KG1 (cell line): ENCODE results near the gene SMIM44.
"Not testable (repeated sequence)": the region's sequence is repeated elsewhere in the genome, so short reads cannot be mapped to it uniquely, and the experiment has no call there.

Source experiments
- DNase-seq: peaks from one replicate; lab custom pipeline; 2025; lab: John Stamatoyannopoulos, UW

SMIM44 gene

DNA sequence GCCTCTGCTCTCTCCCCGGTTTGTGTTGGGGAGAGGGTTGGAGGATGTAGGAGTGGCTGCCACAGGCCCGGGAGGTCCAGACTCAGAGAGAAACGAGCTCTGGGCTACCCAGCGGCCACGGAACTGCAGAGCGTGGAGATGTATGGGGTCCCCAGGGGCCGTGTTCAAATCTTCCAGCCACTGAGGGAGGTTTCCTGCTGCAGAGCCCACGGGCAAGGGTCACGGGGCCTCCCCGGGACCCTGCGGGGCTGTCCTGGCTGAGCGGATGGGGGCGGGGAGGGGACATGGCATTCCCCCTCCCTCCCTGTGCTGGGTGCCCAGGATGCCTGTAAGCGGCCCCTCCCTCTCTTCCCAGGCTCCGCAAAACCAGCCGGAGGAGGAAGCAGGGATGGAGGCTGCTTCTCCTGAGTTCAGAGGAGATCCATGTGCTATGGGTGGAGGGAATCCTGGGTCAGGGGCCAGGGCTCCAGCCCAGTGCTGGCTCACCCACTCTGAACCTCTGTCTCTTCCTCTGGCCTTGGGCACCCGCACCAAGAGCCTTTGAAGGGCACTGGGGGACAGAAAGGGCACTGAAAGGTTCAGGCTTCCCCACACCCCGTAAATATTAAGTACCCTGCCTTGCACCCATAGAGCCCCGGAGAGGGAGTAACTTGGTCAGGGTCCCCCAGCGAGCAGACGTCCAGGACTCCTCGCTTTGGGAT is 25.6 kb downstream of the SMIM44 start:
- no peak for DNase-seq

DNA sequence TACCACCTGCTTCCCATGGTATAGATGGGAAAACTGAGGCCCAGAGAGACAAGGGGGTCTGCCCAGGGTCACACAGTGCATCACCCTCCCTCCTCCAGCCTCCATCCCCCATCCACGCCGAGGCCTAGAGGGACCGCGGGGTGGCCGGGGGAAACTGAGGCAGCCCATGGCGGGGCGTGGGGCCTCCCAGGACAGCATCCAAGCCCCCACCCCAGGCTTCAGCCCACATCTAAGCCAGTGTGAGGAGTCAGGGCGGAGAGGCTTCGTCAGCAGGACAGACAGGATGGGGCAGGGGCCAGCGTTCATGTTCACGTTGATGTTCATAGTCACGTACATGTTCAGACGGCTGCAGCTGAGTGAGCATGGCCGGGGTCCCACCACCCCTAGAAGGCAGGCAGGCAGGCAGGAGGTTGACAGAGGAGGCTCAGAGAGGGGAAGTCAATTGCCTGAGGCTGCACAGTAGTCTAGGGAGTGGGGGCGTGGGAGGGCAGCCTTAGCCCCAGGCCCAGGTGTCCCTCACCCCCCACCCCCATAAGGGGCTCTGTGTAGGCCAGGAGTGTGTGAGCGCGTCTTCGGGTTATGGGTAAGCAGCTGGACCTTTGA is 26.2 kb downstream of the SMIM44 start:
- DNase-seq = no peak

DNA sequence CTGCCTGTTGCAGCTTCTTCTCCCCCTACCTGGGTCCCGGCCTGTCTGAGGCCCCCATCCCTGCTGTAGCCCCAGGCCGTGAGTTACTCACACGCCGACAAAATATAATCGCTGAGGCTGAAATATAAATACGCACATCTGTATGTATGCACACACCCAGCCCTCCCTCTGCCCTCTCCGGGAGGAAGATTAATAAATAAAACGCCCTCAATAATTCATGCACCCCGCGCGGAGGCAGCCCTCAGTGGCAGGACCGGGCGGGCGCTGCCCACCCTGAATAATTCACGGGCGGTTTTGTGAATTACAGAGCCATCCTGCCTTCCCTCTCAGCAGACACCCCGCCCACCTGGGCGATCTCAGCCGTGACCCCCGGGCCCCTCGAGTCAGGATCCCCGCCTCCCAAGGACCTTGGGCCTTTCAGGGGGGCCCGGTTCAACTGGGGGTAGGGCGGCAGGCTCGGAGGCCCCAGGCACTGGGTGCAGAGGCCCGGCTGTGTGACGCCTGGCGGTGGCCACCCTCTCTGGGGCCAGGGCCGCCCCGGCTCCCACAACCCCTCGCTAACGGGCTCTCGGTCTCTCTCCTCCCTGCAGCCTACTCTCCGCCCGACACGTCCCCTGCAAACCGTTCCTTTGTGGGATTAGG is 27.2 kb downstream of the SMIM44 start:
- DNase-seq = no peak

DNA sequence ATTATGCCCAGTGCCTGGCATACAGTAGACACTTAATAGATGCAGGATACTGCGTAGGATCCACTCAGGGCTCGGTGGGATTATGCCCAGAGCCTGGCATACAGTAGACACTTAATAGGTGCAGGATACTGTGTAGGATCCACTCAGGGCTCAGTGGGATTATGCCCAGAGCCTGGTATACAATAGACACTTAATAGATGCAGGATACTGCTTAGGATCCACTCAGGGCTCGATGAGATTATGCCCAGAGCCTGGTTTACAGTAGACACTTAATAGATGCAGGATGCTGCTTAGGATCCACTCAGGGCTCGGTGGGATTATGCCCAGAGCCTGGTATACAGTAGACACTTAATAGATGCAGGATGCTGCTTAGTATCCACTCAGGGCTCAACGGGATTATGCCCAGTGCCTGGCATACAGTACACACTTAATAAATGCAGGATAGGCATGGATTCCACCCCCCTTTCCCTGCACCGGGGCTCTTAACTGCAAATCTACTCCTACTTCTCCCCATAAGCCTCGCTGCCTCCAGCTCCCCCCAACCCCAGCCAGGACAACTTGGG is 27.8 kb downstream of the SMIM44 start:
- no peak for DNase-seq

DNA sequence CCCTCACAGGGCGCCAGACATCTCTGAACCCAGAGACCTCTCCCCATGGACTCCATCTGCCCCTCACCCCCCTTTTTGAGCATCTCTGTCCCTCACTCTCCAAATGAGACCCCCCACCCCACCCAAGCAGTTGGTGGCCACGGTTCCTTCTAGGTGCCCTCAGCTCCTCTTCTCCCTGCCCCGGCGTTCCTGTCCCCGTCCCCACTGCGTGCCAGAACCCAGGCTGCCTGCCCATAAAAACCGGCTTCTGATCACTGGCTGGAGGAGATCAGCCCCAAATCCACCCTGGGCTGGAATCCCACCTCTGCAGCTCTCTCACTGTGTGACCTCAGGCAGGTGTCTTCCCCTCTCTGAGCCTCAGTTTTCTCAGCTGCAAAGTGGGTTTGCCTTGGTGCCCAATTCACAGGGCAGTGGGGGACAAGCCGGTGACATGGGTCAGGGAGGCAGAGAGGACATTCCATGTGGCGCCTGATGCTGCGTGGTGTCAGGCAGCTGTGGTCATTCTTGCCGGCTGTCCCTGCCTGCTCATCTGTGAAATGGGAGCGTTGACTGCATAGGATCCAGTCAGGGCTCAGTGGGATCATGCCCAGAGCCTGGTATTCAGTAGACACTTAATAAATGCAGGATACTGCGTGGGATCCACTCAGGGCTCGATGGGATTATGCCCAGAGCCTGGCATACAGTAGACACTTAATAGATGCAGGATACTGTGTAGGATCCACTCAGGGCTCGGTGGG is 28.4 kb downstream of the SMIM44 start:
- no peak for DNase-seq

DNA sequence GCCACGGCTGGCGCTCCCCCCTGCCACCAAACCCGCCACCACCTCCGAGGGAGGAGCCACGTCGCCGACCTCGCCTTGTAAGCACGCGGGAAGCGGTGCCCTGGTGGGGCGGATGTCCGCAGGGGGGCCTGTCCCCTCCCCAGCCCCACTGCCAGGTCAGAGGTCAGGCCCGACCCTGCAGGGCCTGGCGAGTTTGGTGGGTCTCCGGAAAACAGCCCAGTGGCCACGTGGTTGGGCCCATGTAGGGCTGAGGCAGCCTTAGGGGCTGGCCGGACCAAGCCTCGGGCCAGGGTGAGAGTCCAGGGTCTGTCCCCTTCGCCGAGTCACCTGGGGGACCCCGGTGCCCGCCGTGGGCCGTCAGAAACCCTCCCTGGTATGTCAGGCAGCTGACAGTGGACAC is 29.4 kb downstream of the SMIM44 start:
- no peak for DNase-seq

DNA sequence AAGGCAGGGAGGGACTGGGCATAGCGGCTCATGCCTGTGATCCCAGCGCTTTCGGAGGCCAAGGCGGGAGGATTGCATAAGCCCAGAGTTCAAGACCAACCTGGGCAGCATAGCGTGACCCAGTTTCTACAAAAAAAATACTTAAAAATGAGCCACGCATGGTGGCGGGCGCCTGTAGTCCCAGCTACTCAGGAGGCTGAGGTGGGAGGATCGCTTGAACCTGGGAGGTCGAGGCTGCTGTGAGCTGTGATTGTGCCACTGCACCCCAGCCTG is 30.4 kb downstream of the SMIM44 start:
- not testable (repeated sequence) for DNase-seq

DNA sequence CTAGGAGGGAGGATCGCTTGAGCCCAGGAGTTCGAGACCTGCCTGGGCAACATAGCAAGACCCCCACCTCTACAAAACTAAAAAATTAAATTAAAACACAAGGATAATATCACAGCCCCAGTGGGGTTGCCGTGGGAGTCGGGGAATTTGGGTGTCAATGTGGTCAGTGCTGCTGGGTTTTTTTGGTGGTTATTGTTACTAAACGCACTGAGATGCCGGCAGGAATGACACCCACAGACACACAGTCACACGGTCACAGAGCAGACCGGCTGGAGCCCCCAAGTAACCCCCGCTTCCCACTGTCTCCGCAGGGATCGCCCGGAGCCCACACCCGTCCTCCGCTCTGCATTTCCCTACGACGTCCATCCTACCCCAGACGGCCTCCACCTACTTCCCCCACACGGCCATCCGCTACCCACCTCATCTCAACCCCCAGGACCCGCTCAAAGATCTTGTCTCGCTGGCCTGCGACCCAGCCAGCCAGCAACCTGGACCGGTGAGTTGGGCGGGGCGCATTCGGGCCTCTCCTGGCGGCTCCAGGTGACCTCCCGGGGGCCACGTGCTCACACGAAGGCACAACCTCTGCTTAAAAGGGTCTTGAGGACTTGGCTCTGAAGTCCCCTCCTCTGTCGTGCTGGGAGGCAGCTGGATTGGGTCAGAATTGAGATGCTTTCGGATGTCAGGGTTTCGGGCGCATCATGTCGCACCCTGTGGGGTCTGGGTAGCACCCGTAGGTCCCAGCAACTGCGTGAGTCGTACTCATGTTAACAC is 30.9 kb downstream of the SMIM44 start:
- no peak for DNase-seq

DNA sequence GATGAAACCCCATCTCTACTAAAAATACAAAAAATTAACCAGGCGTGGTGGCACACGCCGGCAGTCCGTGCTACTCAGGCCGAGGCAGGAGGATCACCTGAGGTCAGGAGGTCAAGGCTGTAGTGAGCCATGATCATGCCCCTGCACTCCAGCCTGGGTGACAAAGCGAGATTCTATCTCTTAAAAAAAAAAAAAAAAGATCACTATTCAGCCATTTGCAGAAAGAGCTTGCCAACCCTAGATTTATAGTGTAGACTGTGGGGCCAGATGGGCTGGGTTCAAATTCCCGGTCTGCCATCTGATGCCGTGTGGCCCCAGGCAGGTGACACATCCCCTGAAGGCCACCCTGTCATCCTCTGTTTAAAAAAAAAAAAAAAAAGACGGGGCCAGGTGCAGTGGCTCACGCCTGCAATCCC is 31.8 kb downstream of the SMIM44 start:
- no peak for DNase-seq

DNA sequence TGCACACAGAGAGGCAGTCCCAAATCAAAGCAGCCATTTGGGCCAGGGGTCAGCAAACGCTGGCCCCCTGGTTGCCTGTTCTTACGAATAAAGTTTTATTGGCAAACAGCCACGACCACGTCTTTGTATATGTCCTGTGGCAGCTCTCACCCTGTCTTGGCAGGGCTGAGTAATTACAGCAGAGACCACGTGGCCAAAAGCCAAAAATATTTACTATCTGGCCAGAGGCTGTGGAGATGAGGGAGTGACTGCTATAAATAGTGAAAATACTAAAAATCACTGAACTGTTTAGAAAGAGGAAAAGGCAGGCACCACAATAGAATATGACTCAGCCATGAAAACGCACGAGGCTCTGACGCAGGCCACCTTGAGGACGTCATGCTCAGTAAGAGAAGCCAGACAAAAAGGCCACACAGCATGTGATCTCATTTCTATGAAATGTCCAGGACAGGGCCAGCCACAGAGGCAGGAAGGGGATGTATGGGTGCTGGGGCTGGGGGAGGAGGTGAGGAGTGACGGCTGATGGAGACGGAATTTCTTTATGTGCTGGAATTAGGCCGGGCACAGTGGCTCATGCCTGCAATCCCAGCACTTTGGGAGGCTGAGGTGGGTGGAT is 32.3 kb downstream of the SMIM44 start:
- no peak for DNase-seq

DNA sequence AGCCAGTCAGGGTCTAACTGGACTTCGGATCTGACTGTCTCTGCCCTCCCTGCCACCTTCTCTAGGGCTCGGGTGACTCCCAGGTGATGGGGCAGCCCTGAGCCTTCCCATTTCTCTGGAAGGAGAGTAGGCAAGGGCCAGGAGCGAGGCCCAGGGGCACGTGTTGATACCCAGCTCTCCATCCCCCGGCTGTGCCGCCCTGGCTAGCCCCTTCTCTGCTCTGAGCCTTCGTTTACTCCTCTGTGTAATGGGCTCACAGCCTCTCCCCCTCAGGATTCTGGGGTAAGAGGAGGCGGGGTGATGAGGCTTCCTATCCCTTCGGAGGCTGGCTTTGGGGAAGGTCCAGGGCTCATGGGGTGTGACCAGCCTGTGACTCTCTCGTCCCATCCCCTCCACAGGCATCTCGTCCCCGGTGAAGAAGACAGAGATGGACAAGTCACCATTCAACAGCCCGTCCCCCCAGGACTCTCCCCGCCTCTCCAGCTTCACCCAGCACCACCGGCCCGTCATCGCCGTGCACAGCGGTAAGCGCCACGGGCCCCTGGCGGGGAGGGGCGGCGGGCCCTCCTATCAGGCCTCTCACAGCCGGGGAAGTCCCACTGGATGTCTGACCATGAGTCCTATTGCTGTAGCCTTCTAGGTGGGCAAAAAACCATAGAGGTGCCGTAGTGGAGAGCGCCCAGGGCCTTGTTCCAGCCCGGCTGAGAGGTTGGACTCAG is 34.5 kb downstream of the SMIM44 start:
- DNase-seq = no peak

DNA sequence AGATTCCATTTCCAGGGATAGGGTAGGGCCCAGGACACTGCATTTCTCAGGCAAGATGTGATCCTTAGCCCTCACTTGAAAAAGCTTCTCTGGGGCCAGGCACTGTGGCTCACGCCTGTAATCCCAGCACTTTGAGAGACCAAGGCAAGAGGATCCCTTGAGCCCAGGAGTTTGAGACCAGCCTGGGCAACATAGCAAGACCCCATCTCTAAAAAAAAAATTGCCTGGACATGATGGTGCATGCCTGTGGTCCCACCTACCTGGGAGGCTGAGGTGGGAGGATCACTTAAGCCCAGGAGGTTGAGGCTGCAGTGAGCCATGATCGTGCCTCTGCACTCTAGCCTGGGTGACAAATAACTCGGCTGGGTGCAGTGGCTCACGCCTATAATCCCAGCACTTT is 36.6 kb downstream of the SMIM44 start:
- DNase-seq = not testable (repeated sequence)

DNA sequence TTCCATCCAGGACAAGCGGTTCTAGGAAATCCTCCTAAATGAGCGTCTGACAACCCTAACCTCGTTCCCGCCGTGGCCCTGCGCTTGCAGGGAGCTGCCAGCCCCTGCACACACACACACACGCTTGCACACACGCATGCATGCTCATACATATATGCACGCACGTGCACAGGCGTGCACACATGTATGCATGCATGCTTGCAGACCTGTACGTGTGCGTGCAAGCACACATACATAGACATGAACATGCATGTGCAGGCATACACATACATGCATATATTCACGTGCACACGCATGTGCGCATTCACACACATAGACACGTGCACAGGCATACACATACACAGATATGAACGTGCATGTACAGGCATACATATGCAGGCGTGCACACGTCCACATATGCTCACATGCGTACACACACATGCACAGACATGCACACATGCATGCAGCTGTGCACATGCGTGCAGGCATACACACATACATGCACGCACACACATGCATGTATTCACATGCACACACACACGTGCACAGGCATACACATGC is 38.5 kb downstream of the SMIM44 start:
- no peak for DNase-seq

DNA sequence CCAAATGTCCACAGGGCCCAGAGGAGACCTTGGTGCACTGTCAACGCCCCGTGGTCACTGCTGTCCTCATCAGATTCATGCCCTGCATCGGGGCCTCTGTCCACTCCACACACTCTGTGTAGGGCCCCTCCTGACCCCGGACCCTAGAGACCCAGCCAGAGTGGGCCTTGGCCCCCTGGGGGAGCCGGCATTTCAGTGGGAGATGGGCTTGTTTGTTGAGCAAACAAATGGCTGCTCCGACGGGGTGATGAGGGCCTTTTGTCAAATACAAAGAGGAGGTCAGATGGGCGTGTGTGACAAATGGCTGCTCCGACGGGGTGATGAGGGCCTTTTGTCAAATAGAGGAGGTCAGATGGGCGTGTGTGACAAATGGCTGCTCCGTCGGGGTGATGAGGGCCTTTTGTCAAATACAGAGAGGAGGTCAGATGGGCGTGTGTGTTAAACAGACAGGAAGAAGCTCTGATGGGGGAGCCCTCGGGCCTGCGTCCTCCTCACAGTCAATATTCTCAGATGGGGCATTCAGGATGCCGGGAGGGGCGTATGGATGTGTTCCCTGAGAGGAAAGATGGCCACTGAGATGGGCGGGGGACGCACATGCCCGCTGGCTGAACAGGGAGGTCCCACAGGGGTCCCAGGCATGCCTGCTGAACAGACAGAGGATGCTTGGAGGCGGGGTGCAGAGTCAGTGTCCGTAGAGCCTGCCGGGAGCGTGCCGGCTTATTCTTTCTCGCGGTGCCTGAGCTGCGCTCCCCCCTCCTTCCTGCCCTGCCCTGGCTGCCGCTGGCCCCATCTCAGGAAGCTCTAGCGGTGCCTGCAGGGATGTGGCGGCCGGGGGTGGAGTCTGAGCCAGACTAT is 39.2 kb downstream of the SMIM44 start:
- DNase-seq = no peak

DNA sequence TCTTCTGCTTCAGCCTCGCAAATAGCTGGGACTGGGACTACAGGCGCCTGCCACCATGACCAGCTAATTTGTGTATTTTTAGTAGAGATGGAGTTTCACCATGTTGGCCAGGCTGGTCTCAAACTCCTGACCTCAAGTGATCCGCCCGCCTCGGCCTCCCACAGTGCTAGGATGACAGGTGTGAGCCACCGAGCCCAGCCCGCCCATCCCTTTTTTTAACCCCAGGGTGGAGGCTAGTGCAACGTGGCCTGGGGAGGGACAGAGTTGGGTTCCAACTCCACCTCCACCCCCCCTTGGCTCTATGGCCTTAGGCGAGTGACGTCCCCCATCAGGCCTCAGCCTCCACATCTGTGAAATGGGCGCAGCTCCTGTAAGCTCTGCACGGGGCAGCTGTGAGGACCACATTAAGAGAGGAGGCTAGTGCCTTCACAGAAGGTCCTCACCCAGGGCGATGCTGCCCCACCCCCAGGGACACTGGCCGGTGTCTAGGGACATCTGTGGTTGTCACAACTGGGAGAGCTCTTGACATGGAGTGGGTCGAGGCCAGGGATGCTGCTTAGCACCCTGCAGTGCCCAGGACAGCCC is 40.7 kb downstream of the SMIM44 start:
- DNase-seq = no peak

DNA sequence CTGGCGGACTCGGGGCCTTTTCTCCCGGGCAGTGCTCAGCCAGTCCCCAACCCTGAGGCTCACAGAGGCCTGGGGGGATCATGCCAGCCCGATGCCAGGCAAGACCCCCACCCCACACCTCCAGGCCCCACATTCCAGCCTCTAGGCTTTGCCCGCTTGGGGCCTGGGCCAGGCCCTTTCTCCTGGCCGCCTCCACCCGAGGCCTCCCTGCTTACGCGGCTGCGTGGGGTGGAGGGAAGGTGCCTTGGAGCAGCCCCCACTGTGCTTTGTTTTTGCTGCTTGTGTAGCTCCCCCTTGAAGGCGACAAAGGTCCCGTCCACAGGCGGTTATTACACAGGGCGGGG is 41.3 kb downstream of the SMIM44 start:
- DNase-seq = no peak

DNA sequence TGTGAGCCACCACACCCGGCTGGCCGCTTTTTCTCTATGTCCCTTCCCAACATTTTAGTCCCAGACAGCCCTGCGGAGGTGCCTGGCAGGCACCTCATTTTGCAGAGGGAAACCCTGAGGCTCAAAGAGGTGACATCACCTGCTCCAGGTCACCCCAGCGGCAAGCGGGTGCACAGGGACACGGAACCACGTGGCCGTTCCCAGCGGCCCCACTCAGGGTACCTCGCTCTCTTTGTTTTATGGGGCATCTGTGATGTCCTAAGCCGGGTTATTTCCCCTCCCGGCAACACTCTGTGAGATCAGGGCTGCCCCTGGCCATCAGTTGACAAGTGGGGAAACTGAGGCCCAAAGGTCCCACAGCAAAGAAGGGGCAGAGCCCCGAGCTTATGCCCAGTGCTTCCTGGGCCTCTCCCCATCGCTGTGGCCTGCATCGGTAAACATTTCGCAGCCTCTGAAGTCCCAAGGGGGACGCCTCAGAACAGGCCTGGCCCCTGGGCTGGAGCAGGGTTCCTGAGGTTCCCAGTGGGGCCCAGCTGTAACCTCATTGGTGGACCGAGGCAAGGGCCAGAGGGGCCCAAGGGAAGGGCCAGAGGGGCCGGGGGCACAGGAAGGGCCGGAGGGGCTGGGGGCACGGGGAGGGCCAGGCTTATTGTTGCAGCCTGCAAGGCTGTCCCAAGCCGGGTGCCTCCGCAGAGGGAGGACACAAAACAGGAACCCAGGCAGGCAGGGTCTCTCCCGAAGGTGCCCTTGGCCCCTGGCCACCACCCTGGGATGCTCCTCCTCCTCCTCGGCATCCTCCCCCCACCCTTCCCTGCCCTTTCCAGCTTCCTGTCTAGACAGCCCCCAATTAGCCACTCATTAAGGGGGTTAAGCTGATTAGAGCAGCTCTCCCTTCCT is 41.9 kb downstream of the SMIM44 start:
- no peak for DNase-seq

DNA sequence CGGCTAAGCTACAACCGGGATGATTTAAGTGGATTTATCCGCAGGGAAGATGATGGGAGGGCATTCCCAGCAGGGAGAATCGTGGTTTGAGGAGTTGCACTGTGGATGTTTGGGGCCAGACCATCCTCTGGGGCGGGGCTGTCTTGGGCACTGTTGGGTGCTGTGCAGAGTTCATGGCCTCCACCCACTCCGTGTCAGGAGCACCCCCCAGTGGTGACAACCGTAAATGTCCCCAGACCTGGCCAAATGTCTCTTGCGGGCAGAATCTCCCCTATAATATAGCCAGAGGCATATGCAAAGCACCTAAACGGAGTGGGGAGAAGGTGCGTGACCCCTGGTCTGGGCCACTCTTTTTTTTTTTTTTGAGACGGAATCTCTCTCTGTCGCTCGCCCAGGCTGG is 43.2 kb downstream of the SMIM44 start:
- DNase-seq = peak; percentile 6
